HCT116 (cell line): Measurements from ENCODE around the gene CHDH.

Experiments
- CEBPB ChIP-seq: IDR thresholded peaks from 2 replicates; pipeline ENCODE4 v1.6.1; 2012; ENCODE audit warnings: low read depth
- CTCF ChIP-seq, 3 experiments: fragments of 200-600 bp in 1 of 3; sonication (generic) in 1 of 3; IDR thresholded peaks in 2 of 3; conservative IDR thresholded peaks in 1 of 3; 2 replicates each; pipeline ENCODE4 v1.5.1; 2012 to 2017; ENCODE audit warnings: low read depth in 2 of 3, low read length in 2 of 3, antibody characterized with exemption in 1 of 3, borderline replicate concordance in 1 of 3, control low read depth in 1 of 3, mild to moderate bottlenecking in 1 of 3, mixed read lengths in 1 of 3, mixed run types in 1 of 3, moderate library complexity in 1 of 3; ENCODE audit not compliant: insufficient read depth in 1 of 3
- EZH2 ChIP-seq: fragments of 200-600 bp; sonication (generic); IDR thresholded peaks from 2 replicates; pipeline ENCODE4 v1.6.1; 2017; ENCODE audit warnings: antibody characterized with exemption, mixed run types
- EZH2phosphoT487 ChIP-seq: fragments of 200-600 bp; IDR thresholded peaks from 2 replicates; pipeline ENCODE4 v1.6.1; 2018; ENCODE audit warnings: antibody characterized with exemption, borderline replicate concordance
- POLR2A ChIP-seq: IDR thresholded peaks from 2 replicates; pipeline ENCODE4 v1.7.0; 2011; ENCODE audit warnings: borderline replicate concordance; ENCODE audit not compliant: insufficient read depth, insufficient read length; ENCODE audit errors: extremely low read depth
- POLR2AphosphoS5 ChIP-seq: IDR thresholded peaks from 2 replicates; pipeline ENCODE4 v1.6.1; 2011; ENCODE audit warnings: mild to moderate bottlenecking, low read depth, low read length, moderate library complexity
- RAD21 ChIP-seq: IDR thresholded peaks from 2 replicates; pipeline ENCODE4 v1.6.1; 2012; ENCODE audit warnings: low read depth, mild to moderate bottlenecking
- REST ChIP-seq: IDR thresholded peaks from 2 replicates; pipeline ENCODE4 v1.6.1; 2012; ENCODE audit warnings: low read depth
- SIN3A ChIP-seq: IDR thresholded peaks from 2 replicates; pipeline ENCODE4 v1.6.1; 2012; ENCODE audit warnings: low read depth
- SP1 ChIP-seq: IDR thresholded peaks from 2 replicates; pipeline ENCODE4 v1.6.1; 2012; ENCODE audit warnings: low read depth
- TCF7L2 ChIP-seq: IDR thresholded peaks from 2 replicates; pipeline ENCODE4 v1.7.0; 2011; ENCODE audit warnings: borderline replicate concordance, inconsistent platforms; ENCODE audit not compliant: insufficient read depth, insufficient read length; ENCODE audit errors: extremely low read depth
- TF ChIP-seq, protein P1 (sequence below): IDR thresholded peaks from 2 replicates; pipeline ENCODE4 v1.6.1; 2012

- no peak for TF ChIP-seq POLR2AphosphoS5
- TF ChIP-seq RAD21: no peak
- TF ChIP-seq CTCF (IDR thresholded peaks at IDR 0.05 in 2 of 3, conservative IDR thresholded peaks at IDR 0.05 in 1 of 3; ENCODE audit: borderline replicate concordance in 1 of 3, insufficient read depth in 1 of 3, low read depth in 2 of 3, low read length in 2 of 3): no peak
- TF ChIP-seq, protein P1, sequence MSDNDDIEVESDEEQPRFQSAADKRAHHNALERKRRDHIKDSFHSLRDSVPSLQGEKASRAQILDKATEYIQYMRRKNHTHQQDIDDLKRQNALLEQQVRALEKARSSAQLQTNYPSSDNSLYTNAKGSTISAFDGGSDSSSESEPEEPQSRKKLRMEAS: no peak
- no peak for TF ChIP-seq EZH2phosphoT487
- TF ChIP-seq SIN3A: no peak
- TF ChIP-seq TCF7L2: no peak
- no peak for TF ChIP-seq EZH2
- no peak for TF ChIP-seq REST
- no peak for TF ChIP-seq POLR2A
- no peak for TF ChIP-seq CEBPB
- TF ChIP-seq SP1: no peak
Observed at GRCh38 chr3:53800041-53800906, 45.9 kb downstream of the CHDH start.
